ENCODE measurements around the gene MBD3L2.
"Not testable (repeated sequence)": the region's sequence is repeated elsewhere in the genome, so short reads cannot be mapped to it uniquely, and the experiment has no call there.

The MBD3L2 gene

DNA sequence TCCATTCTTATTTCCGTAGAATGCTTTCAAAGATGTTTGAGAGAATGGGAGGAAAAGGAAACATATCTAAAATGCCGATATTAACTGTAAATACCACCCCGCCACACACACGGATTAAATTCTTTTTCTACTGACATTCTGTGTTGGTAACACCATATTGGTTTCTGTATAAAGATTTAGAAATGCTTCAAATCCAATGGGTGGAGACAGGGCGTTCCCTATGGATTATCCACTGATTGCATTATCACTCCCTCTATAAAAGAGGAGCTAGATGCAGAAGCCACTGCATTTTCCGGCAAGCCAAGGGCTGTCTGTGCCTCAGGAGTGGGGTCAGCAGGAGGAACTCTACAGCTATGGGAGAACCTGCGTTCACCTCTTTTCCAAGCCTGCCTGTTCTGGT lies at the start of gene MBD3L2:
Gene MBD3L2, plus strand, starts transcription at position 301 of the 400 bp plus-strand sequence. Its CDS starts 53 bp downstream, at position 354.
- DNase-seq, result not testable (repeated sequence)

DNA sequence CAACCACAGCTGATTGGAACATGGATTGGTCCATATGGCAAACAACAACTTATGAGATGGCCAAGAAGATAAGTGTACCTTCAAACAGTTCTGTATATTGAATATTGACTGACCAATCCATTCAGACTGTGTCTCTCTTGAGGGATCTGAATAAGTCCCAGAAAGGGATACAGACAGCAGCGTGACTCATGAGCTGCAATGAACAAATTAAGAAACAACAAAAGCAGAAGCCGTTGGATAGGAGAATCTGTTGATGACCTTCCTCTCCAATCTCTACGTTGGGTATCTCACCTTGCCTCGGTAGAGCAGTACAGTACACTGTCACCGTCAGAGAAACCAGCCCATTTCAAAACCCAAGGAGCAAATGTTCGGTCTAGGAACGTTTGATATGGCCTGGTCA lies 49.2 kb upstream of the MBD3L2 start:
- DNase-seq, result no peak

DNA sequence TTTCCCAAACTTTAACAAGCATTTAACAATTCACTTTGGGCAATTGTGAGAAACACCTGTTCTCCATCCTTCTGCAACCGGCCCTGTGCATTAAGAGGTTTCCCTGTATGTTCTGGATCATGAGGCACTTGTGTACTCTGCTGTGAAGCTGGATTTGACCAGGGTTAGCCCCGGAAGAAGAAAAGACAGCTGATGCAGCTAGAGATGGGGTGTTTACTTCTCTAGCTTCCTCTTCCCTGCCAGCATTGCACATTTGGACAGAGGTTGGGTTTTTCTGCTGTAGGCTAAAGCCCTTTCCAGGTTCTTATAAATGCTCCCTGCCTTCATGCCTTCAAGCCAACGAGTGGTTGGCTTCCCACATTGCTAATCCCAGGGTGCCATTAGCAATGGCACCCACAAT lies 48.8 kb upstream of the MBD3L2 start:
- no peak for DNase-seq

DNA sequence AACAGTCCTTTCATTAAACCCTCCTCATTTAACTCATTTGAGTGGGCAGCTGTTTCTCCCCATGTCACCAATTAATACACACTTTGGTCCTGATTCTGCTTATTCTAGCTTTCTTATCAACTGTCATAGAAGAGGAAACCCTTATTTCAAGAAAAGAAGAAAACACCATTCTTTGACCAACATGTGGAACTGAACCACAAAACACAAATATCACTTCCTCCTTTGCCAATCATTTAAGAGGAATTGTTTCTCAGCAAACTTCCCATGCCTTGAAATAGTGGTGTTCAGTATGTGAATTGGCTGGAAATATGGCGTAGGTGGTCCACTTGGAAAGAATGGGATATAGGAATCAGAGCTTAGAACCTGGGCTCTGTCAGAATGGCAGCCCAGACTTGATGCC lies 48.3 kb upstream of the MBD3L2 start:
- DNase-seq, result no peak

- no peak for DNase-seq
These were observed 44.7 kb upstream of the MBD3L2 start for GRCh38 chr19:7004313-7004931.

GRCh38 chr19:7006135-7006704 lies 42.9 kb upstream of the MBD3L2 start:
- DNase-seq, result no peak

DNA sequence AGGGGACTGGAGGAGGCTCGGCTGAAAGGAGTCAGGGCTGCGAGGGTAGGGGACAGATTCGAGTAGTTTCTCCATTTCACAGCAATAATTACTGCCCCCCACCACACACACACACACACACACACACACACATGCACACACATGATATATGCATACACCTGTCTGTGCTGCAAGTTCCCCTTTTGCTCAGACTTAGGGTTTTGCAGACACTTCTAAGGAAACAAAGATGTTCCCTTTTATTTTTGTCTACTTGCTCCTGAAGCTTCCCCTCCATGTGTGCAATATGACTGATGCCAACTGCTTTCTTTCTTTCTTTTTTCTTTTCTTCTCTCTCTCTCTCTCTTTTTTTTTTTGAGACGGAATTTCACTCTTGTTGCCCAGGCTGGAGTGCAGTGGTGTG lies 41.3 kb upstream of the MBD3L2 start:
- DNase-seq, result no peak

DNA sequence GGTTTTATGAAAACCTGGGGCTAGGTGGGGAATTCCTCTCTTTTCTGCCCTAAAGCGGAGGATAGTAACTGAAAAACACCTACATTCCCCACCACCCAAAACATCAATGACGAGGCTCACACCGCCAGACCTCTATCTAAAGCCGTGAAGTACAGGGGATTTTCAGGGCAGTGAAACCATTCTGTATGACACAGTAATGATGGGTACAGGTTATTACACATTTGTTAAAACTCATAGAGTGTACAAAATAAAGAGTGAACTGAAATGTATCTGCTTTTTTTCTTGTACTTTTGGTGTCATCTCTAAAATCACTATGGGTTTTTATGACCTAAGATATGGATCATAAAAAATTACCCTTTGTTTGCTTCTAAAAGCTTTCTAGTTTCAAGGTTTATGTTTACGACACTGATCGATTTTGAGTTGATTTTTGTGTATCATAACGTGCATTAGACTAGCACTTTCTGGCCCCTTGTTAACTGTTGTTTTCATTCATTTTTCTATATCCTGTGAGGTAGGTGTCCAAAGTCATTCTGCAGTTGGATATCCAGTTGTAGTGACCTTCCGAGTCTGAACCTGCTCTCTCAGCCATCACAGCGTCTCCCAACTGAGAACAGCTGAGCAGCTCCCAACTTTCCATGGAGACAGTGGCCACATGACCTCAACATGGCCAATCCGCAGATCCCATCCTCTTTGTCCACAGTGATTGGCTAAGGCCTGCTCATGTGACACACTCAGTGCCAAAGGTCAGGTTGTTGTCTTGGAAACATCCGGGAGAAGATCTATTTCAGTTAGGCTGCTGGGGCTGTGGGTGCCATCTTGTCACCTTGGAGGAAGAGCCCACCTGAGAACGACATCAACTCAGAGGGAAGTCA lies 38.2 kb upstream of the MBD3L2 start:
- DNase-seq, result no peak

DNA sequence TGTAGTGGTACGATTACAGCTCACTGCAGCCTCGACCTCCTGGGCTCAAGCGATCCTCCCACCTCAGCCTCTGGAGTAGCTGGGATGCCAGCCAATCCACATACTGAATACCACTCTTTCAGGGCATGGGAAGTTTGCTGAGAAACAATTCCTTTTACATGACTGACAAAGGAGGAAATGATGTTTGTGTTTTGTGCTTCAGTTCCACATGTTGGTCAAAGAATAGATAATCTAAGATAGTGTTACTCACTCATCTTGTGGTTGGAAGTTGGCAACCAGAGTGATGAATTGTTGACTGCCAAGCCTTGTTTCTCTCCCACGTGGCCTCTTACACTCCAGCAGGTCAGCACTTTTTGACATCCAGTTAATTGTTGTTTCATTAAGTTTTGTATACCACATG lies 35.4 kb upstream of the MBD3L2 start:
- no peak for DNase-seq

DNA sequence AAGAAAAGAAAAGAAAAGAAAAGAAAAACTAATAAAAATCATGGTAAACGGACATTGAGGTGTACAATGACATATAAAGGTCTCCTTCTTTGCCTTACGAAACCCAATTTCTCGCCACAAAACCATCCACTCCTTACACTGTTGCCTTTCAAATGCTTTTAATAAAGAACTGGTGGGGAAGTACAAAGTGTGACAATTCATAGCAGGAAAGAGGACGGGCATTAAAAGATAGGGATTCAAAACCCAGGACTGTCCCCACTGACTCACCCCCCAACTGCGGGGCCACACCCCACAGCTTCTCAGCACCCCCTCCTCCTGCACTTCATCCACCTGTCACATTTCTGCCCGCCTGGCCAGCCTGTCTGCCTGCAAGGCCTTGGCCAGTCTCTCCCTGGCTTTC lies 30.3 kb upstream of the MBD3L2 start:
- DNase-seq, result no peak

DNA sequence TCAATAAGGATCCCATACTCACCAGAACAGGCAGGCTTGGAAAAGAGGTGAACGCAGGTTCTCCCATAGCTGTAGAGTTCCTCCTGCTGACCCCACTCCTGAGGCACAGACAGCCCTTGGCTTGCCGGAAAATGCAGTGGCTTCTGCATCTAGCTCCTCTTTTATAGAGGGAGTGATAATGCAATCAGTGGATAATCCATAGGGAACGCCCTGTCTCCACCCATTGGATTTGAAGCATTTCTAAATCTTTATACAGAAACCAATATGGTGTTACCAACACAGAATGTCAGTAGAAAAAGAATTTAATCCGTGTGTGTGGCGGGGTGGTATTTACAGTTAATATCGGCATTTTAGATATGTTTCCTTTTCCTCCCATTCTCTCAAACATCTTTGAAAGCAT lies 27.8 kb upstream of the MBD3L2 start, which contains the start of gene MBD3L2B:
Gene MBD3L2B, minus strand, starts transcription at position 101 of the 400 bp plus-strand sequence. Its CDS starts 34 bp downstream, at position 67.
- not testable (repeated sequence) for DNase-seq

- DNase-seq, result not testable (repeated sequence)
These were observed 20.3 kb upstream of the MBD3L2 start for GRCh38 chr19:7028790-7029189.

DNA sequence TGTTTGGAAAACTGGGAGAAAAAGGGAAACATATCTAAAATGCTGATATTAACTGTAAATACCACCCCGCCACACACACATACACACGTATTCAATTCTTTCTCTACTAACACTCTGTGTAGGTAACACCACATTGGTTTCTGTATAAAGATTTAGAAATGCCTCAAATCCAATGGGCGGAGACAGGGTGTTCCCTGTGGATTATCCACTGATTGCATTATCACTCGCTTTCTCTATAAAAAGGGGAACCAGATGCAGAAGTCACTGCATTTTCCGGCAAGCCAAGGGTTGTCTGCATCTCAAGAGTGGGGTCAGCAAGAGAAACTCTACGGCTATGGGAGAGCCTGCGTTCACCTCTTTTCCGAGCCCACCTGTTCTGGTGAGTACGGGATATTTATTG lies 18.8 kb upstream of the MBD3L2 start, which contains the start of gene MBD3L5:
Gene MBD3L5, plus strand, starts transcription at position 301 of the 400 bp plus-strand sequence. Its CDS starts 34 bp downstream, at position 335.
- not testable (repeated sequence) for DNase-seq

DNA sequence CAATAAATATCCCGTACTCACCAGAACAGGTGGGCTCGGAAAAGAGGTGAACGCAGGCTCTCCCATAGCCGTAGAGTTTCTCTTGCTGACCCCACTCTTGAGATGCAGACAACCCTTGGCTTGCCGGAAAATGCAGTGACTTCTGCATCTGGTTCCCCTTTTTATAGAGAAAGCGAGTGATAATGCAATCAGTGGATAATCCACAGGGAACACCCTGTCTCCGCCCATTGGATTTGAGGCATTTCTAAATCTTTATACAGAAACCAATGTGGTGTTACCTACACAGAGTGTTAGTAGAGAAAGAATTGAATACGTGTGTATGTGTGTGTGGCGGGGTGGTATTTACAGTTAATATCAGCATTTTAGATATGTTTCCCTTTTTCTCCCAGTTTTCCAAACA lies 9.0 kb upstream of the MBD3L2 start, which contains the start of gene MBD3L4:
Gene MBD3L4, minus strand, starts transcription at position 101 of the 400 bp plus-strand sequence. Its CDS starts 35 bp downstream, at position 66.
- not testable (repeated sequence) for DNase-seq

DNA sequence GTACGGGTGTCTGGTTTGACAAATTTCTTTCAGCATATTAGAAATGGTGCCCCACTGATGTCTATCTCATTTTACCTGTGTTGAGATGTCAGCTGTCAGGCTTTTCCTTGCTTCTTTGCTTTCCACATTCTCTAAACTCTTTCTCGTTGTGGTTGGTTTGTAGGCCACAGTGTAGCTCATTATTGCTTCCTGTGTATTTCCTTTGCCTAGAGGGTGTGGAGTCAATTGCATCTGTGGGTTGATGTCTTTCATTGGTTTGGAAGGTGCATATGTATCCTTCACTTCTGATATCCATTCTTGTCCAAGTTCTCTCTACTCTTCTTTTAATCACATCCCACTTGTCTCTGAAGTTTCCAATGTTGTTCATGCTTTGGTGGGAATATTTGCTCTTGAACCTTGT lies 7.6 kb upstream of the MBD3L2 start:
- not testable (repeated sequence) for DNase-seq

GRCh38 chr19:7051421-7051820 lies 2.3 kb downstream of the MBD3L2 start:
- DNase-seq, result not testable (repeated sequence)

- DNase-seq, result not testable (repeated sequence)
These were observed 3.8 kb downstream of the MBD3L2 start for GRCh38 chr19:7052896-7053295.

GRCh38 chr19:7054635-7055368 lies 5.7 kb downstream of the MBD3L2 start:
- DNase-seq, result not testable (repeated sequence)

DNA sequence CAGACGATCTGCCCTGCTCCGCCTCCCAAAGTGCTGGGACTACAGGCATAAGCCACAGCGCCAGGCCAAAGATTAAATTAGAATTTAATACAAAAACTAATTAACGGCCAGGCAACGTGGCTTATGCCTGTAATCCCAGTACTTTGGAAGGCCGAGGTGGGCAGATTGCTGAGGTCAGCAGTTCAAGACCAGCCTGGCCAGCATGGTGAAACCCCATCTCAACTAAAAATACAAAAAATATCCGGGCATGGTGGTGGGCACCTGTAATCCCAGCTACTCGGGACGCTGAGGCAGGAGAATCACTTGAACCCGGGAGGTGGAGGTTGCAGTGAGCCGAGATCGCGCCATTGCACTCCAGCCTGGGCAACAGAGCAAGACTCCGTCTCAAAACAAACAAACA lies 6.6 kb downstream of the MBD3L2 start:
- not testable (repeated sequence) for DNase-seq

DNA sequence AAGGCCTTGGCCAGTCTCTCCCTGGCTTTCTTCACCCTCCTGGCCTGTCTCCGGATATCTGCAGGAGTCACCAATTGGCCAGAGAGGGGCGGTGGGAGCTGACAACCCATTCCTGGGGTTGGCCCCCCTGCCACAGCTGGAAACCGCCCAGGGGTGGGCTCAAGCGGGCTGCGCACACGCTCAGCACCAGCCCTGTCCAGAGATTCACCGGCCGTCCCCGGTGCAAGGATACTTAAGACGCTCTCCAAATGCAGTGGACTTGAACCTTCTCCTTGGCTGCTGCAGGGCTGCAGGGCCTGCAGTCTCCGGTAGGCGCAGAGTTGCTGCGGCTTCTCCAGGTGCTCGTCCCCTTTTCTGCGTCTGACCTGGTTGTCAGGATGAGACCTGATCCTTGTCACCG lies 7.2 kb downstream of the MBD3L2 start:
- DNase-seq, result not testable (repeated sequence)

DNA sequence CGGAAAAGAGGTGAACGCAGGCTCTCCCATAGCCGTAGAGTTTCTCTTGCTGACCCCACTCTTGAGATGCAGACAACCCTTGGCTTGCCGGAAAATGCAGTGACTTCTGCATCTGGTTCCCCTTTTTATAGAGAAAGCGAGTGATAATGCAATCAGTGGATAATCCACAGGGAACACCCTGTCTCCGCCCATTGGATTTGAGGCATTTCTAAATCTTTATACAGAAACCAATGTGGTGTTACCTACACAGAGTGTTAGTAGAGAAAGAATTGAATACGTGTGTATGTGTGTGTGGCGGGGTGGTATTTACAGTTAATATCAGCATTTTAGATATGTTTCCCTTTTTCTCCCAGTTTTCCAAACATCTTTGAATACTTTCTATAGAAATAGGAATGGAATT lies 9.5 kb downstream of the MBD3L2 start, which contains the start of gene MBD3L3:
Gene MBD3L3, minus strand, starts transcription at position 101 of the 400 bp plus-strand sequence. Its CDS starts 71 bp downstream, at position 30.
- not testable (repeated sequence) for DNase-seq

DNA sequence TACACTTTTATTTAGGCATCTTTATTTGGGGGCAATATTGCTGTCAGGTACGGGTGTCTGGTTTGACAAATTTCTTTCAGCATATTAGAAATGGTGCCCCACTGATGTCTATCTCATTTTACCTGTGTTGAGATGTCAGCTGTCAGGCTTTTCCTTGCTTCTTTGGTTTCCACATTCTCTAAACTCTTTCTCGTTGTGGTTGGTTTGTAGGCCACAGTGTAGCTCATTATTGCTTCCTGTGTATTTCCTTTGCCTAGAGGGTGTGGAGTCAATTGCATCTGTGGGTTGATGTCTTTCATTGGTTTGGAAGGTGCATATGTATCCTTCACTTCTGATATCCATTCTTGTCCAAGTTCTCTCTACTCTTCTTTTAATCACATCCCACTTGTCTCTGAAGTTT lies 10.9 kb downstream of the MBD3L2 start:
- not testable (repeated sequence) for DNase-seq

Measured in NCI-H526 treated with DMSO at 0.1 percent for 48 hours (cell line).